HCT116 (cell line): ENCODE results near the gene DSG1. TPM values are rescaled to one million over a fixed set of nuclear protein-coding genes. Genes with fewer than 3 reads are reported as not detected.
A peak's percentile ranks its signal among the peaks of the same experiment; 100 is the strongest.

Source experiments
- ATAC-seq: fragments of 200-7000 bp; cut with Tn5 transposase; 2 replicates; pipeline ENCODE4 v1.9.1; 2020; ENCODE audit warnings: mild to moderate bottlenecking, moderate library complexity
- Bru-seq: library from RNA; stranded (reverse); fragments of 400-500 nt; gene quantifications from one replicate; lab custom pipeline; 2021; lab: Mats Ljungman, UMichigan
- BruChase-seq, 2 experiments: library from RNA; stranded (reverse); fragments of 400-500 nt; gene quantifications; one replicate each; lab custom pipeline; 2021; lab: Mats Ljungman, UMichigan
- BruUV-seq: library from RNA; stranded (reverse); fragments of 400-500 nt; replicated peaks from 2 replicates; lab custom pipeline; 2021; lab: Mats Ljungman, UMichigan
- CTCF ChIA-PET: fragments of 300-600 bp; sonication (Branson Sonifier 250); formaldehyde crosslinking; loops from one replicate; lab custom pipeline; 2021; ENCODE audit warnings: antibody characterized with exemption; lab: Charles Lee
- POLR2A ChIA-PET: fragments of 300-600, 350-600 bp; sonication (Branson Sonifier 250); formaldehyde crosslinking; loops from one replicate; lab custom pipeline; 2021; ENCODE audit warnings: antibody characterized with exemption; lab: Charles Lee
- RAD21 ChIA-PET, 2 experiments: fragments of 300-600 bp; sonication (Branson Sonifier 250); formaldehyde crosslinking; loops; one replicate each; lab custom pipeline; 2023; ENCODE audit warnings: low total read pairs in 2 of 2; ENCODE audit not compliant: uncharacterized antibody in 2 of 2, unreplicated experiment in 2 of 2, low non-redundant PET in 1 of 2; lab: Charles Lee
- DNase-seq: peaks from one replicate; pipeline ENCODE4 v3.0.0-alpha.2; 2010; ENCODE audit warnings: low read depth, low spot score
- H2AFZ ChIP-seq: fragments of 200-600 bp; shearing (Covaris generic), sonication (generic); 2 replicates; pipeline ENCODE4 v1.6.1; 2017; ENCODE audit warnings: low read depth, mixed run types, mixed read lengths, antibody characterized with exemption, low read length; ENCODE audit not compliant: poor library complexity, severe bottlenecking
- H3K27ac ChIP-seq: 2 replicates; pipeline ENCODE4 v1.5.1; 2012; ENCODE audit warnings: low read depth, low read length
- H3K27me3 ChIP-seq: fragments of 200-600 bp; sonication (generic); 2 replicates; pipeline ENCODE4 v1.6.1; 2016; ENCODE audit warnings: mixed run types, low read length, mixed read lengths; ENCODE audit not compliant: insufficient read depth
- H3K36me3 ChIP-seq, 2 experiments: fragments of 200-500 bp in 1 of 2; fragments of 200-600 bp in 1 of 2; sonication (Bioruptor generic) in 1 of 2; sonication (generic) in 1 of 2; 2 replicates each; pipeline versions ENCODE4 v1.5.1 to v1.6.1; 2014 to 2016; ENCODE audit warnings: low read length in 2 of 2, inconsistent platforms in 1 of 2, mixed read lengths in 1 of 2, mixed run types in 1 of 2; ENCODE audit not compliant: insufficient read depth in 2 of 2, control insufficient read depth in 1 of 2
- H3K4me1 ChIP-seq, 2 experiments: fragments of 200-600 bp in 1 of 2; sonication (generic) in 1 of 2; 2 replicates each; pipeline versions ENCODE4 v1.5.1 to v1.6.1; 2012 to 2017; ENCODE audit warnings: low read length in 2 of 2, inconsistent platforms in 1 of 2, mild to moderate bottlenecking in 1 of 2, mixed read lengths in 1 of 2, mixed run types in 1 of 2, moderate library complexity in 1 of 2; ENCODE audit not compliant: insufficient read depth in 2 of 2, control insufficient read depth in 1 of 2
- H3K4me2 ChIP-seq: fragments of 200-600 bp; sonication (generic); 2 replicates; pipeline ENCODE4 v1.6.1; 2017; ENCODE audit warnings: mixed run types, low read length, mixed read lengths
- H3K4me3 ChIP-seq, 2 experiments: fragments of 200-600 bp in 1 of 2; sonication (generic) in 1 of 2; replicated peaks in 1 of 2; 2 replicates each; pipeline ENCODE4 v1.5.1; 2011 to 2016; ENCODE audit warnings: low read length in 2 of 2, control low read depth in 1 of 2, low read depth in 1 of 2, mild to moderate bottlenecking in 1 of 2, mixed read lengths in 1 of 2, mixed run types in 1 of 2
- H3K79me2 ChIP-seq: fragments of 200-600 bp; sonication (generic); 2 replicates; pipeline ENCODE4 v1.6.1; 2017; ENCODE audit warnings: mild to moderate bottlenecking, mixed run types, low read length, moderate library complexity, mixed read lengths; ENCODE audit not compliant: insufficient read depth
- H3K9ac ChIP-seq: fragments of 200-600 bp; sonication (generic); 2 replicates; pipeline ENCODE4 v1.6.1; 2016; ENCODE audit warnings: low read length, mixed read lengths
- H3K9me2 ChIP-seq: fragments of 200-600 bp; sonication (generic), shearing (Covaris generic); 2 replicates; pipeline ENCODE4 v1.6.1; 2017; ENCODE audit warnings: mixed run types, mild to moderate bottlenecking, moderate library complexity; ENCODE audit not compliant: insufficient read depth
- H3K9me3 ChIP-seq, 2 experiments: fragments of 200-500 bp in 1 of 2; fragments of 200-600 bp in 1 of 2; sonication (Bioruptor generic) in 1 of 2; sonication (generic) in 1 of 2; 2 replicates each; pipeline ENCODE4 v1.6.1; 2014 to 2017; ENCODE audit warnings: low read length in 2 of 2, mixed read lengths in 2 of 2, inconsistent platforms in 1 of 2, low read depth in 1 of 2, mild to moderate bottlenecking in 1 of 2, mixed run types in 1 of 2, moderate library complexity in 1 of 2; ENCODE audit not compliant: control insufficient read depth in 1 of 2, insufficient read depth in 1 of 2
- H4K20me1 ChIP-seq: fragments of 200-600 bp; sonication (generic), shearing (Covaris generic); 2 replicates; pipeline ENCODE4 v1.6.1; 2017; ENCODE audit warnings: mixed run types, mild to moderate bottlenecking, moderate library complexity; ENCODE audit not compliant: insufficient read depth
- CEBPB ChIP-seq: IDR thresholded peaks from 2 replicates; pipeline ENCODE4 v1.6.1; 2012; ENCODE audit warnings: low read depth
- EGR1 ChIP-seq: IDR thresholded peaks from 2 replicates; pipeline ENCODE4 v1.6.1; 2012; ENCODE audit warnings: low read depth
- FOSL1 ChIP-seq: IDR thresholded peaks from 2 replicates; pipeline ENCODE4 v1.6.1; 2012; ENCODE audit warnings: low read depth
- JUND ChIP-seq: IDR thresholded peaks from 2 replicates; pipeline ENCODE4 v1.6.1; 2012
- POLR2A ChIP-seq: IDR thresholded peaks from 2 replicates; pipeline ENCODE4 v1.7.0; 2011; ENCODE audit warnings: borderline replicate concordance; ENCODE audit not compliant: insufficient read depth, insufficient read length; ENCODE audit errors: extremely low read depth
- POLR2AphosphoS5 ChIP-seq: IDR thresholded peaks from 2 replicates; pipeline ENCODE4 v1.6.1; 2011; ENCODE audit warnings: mild to moderate bottlenecking, low read depth, low read length, moderate library complexity
- RAD21 ChIP-seq: IDR thresholded peaks from 2 replicates; pipeline ENCODE4 v1.6.1; 2012; ENCODE audit warnings: low read depth, mild to moderate bottlenecking
- SRF ChIP-seq: IDR thresholded peaks from 2 replicates; pipeline ENCODE4 v1.6.1; 2012; ENCODE audit warnings: low read depth
- YY1 ChIP-seq: IDR thresholded peaks from 2 replicates; pipeline ENCODE4 v1.6.1; 2011; ENCODE audit warnings: low read length, low read depth, moderate library complexity, mild to moderate bottlenecking; ENCODE audit not compliant: insufficient replicate concordance; ENCODE audit errors: extremely low read depth
- ZNF274 ChIP-seq: fragments of 200-500 bp; sonication (Bioruptor generic); IDR thresholded peaks from 2 replicates; pipeline ENCODE4 v1.6.1; 2014; ENCODE audit warnings: mild to moderate bottlenecking, low read depth, low read length, inconsistent platforms
- intact Hi-C: fragments of 100-400 bp; cut with micrococcal nuclease; formaldehyde crosslinking; loops from 2 replicates; pipeline ENCODE4 v1.10.0; 2022
- long read RNA-seq: library from polyadenylated mRNA; unstranded; transcript quantifications from one replicate; pipeline ENCODE4 v2.0.0, GENCODE V29; 2021; ENCODE audit not compliant: unreplicated experiment
- polyA plus RNA-seq: library from polyadenylated mRNA; unstranded; fragments of >200 nt; gene quantifications from 2 replicates; pipeline ENCODE4 v1.2.1, GENCODE V29; 2012; ENCODE audit warnings: missing spikeins
- total RNA-seq: library from RNA; stranded (reverse); gene quantifications from one replicate; pipeline ENCODE4 v1.2.1, GENCODE V29; 2021; ENCODE audit not compliant: unreplicated experiment
- TF ChIP-seq, protein P1 (sequence below), 3 experiments: fragments of 200-600 bp in 1 of 3; sonication (generic) in 1 of 3; IDR thresholded peaks in 2 of 3; conservative IDR thresholded peaks in 1 of 3; 2 replicates each; pipeline ENCODE4 v1.5.1; 2012 to 2017; ENCODE audit warnings: low read depth in 2 of 3, low read length in 2 of 3, antibody characterized with exemption in 1 of 3, borderline replicate concordance in 1 of 3, control low read depth in 1 of 3, mild to moderate bottlenecking in 1 of 3, mixed read lengths in 1 of 3, mixed run types in 1 of 3, moderate library complexity in 1 of 3; ENCODE audit not compliant: insufficient read depth in 1 of 3
- TF ChIP-seq, protein P2 (sequence below): IDR thresholded peaks from 2 replicates; pipeline ENCODE4 v1.6.1; 2011; ENCODE audit warnings: mild to moderate bottlenecking, low read length, moderate library complexity; ENCODE audit not compliant: insufficient replicate concordance; ENCODE audit errors: extremely low read depth
- TF ChIP-seq, protein P3 (sequence below): IDR thresholded peaks from 2 replicates; pipeline ENCODE4 v1.6.1; 2012; ENCODE audit warnings: low read depth

DSG1 gene
- total RNA-seq (not detected), Bru-seq, nascent RNA (percentile 11 among the genes with signal in this experiment), BruChase-seq, experiment 1, labeled RNA remaining after a 6-hour chase (percentile 11 among the genes with signal in this experiment), BruChase-seq, experiment 2, labeled RNA remaining after a 2-hour chase (percentile 9 among the genes with signal in this experiment)
- 0.01 TPM in 1 of 2 replicates, not detected in the other for polyA plus RNA-seq
- long read RNA-seq, result 0 reads

DNA sequence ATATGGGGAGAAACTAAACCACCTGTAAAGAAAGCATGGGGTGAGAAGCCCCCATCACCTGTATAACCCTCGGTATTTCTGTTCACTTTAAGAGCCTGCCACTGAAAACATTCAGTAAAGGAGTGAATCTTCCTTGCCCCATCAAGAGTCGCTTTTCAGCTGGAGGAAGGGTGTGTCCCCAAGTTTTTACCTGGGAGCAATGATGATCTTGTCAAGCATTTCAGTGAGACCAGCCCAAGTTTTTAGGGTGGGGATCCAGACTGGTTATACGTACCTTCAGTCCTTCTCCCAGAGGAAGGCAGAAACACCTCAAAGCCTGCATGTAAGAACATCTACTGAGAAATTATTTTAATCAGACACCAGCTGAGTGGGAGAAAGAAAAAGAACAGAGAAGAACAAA is at the start of gene DSG1:
TSS of gene DSG1 (plus strand) at position 301 of the 400 bp plus-strand sequence. CDS start 141 bp downstream, outside the sequence.
- no peak for DNase-seq
- H3K27me3 ChIP-seq, result no peaks in the 10 kb centered on the region
- intact Hi-C loops, result no loop called here
- POLR2A ChIA-PET, result no interaction called here
- no peaks in the 10 kb centered on the region for H3K9me3 ChIP-seq
- no peak within 1 kb of the TSS for H3K4me2 ChIP-seq
- no peaks in the 10 kb centered on the region for H4K20me1 ChIP-seq
- BruUV-seq, result no TSS peak
- H2AFZ ChIP-seq, result no peak within 1 kb of the TSS
- H3K4me1 ChIP-seq, result no peaks in the 10 kb centered on the region
- CTCF ChIA-PET, result no interaction called here
- ATAC-seq, result no peak
- H3K4me3 ChIP-seq, result no peak within 1 kb of the TSS
- H3K9ac ChIP-seq, result no peak within 1 kb of the TSS
- H3K27ac ChIP-seq, result no peak within 1 kb of the TSS
- TF ChIP-seq SRF (no peak), POLR2AphosphoS5 (no peak), CEBPB (no peak), POLR2A (no peak), FOSL1 (no peak), EGR1 (no peak), RAD21 (no peak), JUND (no peak), ZNF274 (no peak), YY1 (no peak)
- TF ChIP-seq, protein P1, sequence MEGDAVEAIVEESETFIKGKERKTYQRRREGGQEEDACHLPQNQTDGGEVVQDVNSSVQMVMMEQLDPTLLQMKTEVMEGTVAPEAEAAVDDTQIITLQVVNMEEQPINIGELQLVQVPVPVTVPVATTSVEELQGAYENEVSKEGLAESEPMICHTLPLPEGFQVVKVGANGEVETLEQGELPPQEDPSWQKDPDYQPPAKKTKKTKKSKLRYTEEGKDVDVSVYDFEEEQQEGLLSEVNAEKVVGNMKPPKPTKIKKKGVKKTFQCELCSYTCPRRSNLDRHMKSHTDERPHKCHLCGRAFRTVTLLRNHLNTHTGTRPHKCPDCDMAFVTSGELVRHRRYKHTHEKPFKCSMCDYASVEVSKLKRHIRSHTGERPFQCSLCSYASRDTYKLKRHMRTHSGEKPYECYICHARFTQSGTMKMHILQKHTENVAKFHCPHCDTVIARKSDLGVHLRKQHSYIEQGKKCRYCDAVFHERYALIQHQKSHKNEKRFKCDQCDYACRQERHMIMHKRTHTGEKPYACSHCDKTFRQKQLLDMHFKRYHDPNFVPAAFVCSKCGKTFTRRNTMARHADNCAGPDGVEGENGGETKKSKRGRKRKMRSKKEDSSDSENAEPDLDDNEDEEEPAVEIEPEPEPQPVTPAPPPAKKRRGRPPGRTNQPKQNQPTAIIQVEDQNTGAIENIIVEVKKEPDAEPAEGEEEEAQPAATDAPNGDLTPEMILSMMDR (IDR thresholded peaks at IDR 0.05 in 2 of 3, conservative IDR thresholded peaks at IDR 0.05 in 1 of 3; ENCODE audit: borderline replicate concordance in 1 of 3, insufficient read depth in 1 of 3, low read depth in 2 of 3, low read length in 2 of 3), result no peak
- TF ChIP-seq, protein P2, sequence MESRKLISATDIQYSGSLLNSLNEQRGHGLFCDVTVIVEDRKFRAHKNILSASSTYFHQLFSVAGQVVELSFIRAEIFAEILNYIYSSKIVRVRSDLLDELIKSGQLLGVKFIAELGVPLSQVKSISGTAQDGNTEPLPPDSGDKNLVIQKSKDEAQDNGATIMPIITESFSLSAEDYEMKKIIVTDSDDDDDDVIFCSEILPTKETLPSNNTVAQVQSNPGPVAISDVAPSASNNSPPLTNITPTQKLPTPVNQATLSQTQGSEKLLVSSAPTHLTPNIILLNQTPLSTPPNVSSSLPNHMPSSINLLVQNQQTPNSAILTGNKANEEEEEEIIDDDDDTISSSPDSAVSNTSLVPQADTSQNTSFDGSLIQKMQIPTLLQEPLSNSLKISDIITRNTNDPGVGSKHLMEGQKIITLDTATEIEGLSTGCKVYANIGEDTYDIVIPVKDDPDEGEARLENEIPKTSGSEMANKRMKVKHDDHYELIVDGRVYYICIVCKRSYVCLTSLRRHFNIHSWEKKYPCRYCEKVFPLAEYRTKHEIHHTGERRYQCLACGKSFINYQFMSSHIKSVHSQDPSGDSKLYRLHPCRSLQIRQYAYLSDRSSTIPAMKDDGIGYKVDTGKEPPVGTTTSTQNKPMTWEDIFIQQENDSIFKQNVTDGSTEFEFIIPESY, result no peak
- TF ChIP-seq, protein P3, sequence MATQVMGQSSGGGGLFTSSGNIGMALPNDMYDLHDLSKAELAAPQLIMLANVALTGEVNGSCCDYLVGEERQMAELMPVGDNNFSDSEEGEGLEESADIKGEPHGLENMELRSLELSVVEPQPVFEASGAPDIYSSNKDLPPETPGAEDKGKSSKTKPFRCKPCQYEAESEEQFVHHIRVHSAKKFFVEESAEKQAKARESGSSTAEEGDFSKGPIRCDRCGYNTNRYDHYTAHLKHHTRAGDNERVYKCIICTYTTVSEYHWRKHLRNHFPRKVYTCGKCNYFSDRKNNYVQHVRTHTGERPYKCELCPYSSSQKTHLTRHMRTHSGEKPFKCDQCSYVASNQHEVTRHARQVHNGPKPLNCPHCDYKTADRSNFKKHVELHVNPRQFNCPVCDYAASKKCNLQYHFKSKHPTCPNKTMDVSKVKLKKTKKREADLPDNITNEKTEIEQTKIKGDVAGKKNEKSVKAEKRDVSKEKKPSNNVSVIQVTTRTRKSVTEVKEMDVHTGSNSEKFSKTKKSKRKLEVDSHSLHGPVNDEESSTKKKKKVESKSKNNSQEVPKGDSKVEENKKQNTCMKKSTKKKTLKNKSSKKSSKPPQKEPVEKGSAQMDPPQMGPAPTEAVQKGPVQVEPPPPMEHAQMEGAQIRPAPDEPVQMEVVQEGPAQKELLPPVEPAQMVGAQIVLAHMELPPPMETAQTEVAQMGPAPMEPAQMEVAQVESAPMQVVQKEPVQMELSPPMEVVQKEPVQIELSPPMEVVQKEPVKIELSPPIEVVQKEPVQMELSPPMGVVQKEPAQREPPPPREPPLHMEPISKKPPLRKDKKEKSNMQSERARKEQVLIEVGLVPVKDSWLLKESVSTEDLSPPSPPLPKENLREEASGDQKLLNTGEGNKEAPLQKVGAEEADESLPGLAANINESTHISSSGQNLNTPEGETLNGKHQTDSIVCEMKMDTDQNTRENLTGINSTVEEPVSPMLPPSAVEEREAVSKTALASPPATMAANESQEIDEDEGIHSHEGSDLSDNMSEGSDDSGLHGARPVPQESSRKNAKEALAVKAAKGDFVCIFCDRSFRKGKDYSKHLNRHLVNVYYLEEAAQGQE, result no peak
- RAD21 ChIA-PET, result no interaction called here
- no peaks in the 10 kb centered on the region for H3K9me2 ChIP-seq
- no peaks in the 10 kb centered on the region for H3K79me2 ChIP-seq
- H3K36me3 ChIP-seq, result no peaks in the 10 kb centered on the region
